Hepatocyte (in vitro differentiated cells): Measurements from ENCODE around the gene SETD3.

Experiments used
- EZH2 ChIP-seq: fragments of 200-600 bp; sonication (generic); IDR thresholded peaks from 2 replicates; pipeline ENCODE4 v1.6.1; 2016; ENCODE audit warnings: antibody characterized with exemption, mild to moderate bottlenecking, borderline replicate concordance
- TF ChIP-seq, protein P1 (sequence below): fragments of 200-600 bp; sonication (generic); IDR thresholded peaks from 2 replicates; pipeline ENCODE4 v1.5.1; 2016; ENCODE audit warnings: antibody characterized with exemption, mild to moderate bottlenecking; ENCODE audit not compliant: poor library complexity

DNA sequence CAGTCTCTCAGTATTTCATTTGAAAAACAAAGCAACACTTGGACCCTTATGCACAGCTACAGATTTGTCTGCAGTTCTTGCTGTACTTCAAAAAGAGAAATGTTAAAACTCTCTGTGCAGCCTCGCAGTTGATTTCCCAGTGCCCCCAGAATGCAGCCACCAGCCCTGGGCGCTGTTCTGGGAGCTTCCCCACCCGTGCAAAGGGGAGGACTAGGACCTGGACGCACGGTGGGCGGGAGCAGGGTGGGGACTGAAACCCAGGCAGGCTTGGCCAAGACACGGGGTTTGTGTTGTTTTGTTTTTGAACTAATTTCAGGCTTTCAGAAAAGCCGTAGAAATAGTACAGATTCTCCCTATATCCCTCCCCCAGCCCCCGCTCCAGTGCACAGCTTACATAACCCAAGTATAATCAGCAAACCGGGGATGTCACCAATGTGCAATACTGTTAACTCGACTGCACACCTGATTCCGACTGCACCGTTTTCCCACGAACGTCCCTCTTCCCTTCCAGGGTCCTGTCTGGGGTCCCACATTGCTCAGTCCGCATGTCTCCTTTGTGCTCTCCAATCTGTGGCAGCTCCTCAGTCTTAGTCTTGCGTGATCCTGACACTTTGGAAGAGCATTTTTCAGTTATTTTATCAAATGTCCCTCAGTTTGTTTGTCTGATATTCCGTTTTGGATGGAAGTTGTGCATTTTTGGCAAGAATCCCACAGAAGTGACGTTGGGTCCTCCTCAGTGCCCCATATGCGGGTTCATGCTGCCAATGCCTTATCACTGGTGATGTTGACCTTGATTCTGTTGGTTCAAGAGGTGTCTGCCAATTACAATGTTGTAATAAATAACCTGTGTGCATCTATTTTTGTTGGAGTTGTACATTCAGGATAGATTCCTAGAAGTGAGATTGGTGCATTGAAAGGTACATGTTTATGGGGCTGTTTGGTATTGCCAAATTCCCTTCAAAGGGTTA, 95.9 kb downstream of the SETD3 start:
- TF ChIP-seq, protein P1, sequence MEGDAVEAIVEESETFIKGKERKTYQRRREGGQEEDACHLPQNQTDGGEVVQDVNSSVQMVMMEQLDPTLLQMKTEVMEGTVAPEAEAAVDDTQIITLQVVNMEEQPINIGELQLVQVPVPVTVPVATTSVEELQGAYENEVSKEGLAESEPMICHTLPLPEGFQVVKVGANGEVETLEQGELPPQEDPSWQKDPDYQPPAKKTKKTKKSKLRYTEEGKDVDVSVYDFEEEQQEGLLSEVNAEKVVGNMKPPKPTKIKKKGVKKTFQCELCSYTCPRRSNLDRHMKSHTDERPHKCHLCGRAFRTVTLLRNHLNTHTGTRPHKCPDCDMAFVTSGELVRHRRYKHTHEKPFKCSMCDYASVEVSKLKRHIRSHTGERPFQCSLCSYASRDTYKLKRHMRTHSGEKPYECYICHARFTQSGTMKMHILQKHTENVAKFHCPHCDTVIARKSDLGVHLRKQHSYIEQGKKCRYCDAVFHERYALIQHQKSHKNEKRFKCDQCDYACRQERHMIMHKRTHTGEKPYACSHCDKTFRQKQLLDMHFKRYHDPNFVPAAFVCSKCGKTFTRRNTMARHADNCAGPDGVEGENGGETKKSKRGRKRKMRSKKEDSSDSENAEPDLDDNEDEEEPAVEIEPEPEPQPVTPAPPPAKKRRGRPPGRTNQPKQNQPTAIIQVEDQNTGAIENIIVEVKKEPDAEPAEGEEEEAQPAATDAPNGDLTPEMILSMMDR, result no peak
- no peak for TF ChIP-seq EZH2
